Mesenchymal stem cell (in vitro differentiated cells and primary cell): Measurements from ENCODE around the gene OR1E2.
A peak's percentile ranks its signal among the peaks of the same experiment; 100 is the strongest.

Source experiments
- DNase-seq: peaks from one replicate; pipeline ENCODE4 v3.0.0-alpha.2; 2013
- H2AFZ ChIP-seq: one replicate; pipeline ENCODE4 v1.6.1; 2013; ENCODE audit warnings: low read depth, mild to moderate bottlenecking, control low read depth, inconsistent platforms, low read length, moderate library complexity
- H2AK5ac ChIP-seq: 2 replicates; pipeline ENCODE4 v1.6.1; 2013; ENCODE audit warnings: low read length, moderate library complexity, mild to moderate bottlenecking, inconsistent platforms; ENCODE audit not compliant: severe bottlenecking
- H2BK120ac ChIP-seq: one replicate; pipeline ENCODE4 v1.6.1; 2013; ENCODE audit warnings: low read depth, mild to moderate bottlenecking, inconsistent platforms, low read length, moderate library complexity
- H2BK12ac ChIP-seq, 2 experiments: one replicate each; pipeline ENCODE4 v1.6.1; 2013; ENCODE audit warnings: inconsistent platforms in 2 of 2, low read length in 2 of 2, mild to moderate bottlenecking in 2 of 2, moderate library complexity in 2 of 2, control low read depth in 1 of 2
- H2BK15ac ChIP-seq: one replicate; pipeline ENCODE4 v1.6.1; 2013; ENCODE audit warnings: mild to moderate bottlenecking, low read depth, inconsistent platforms; ENCODE audit not compliant: poor library complexity, severe bottlenecking
- H2BK5ac ChIP-seq: 2 replicates; pipeline ENCODE4 v1.6.1; 2013; ENCODE audit warnings: low read depth, mild to moderate bottlenecking, low read length, control low read depth, inconsistent platforms; ENCODE audit not compliant: poor library complexity, severe bottlenecking
- H3K14ac ChIP-seq, 2 experiments: one replicate each; pipeline ENCODE4 v1.6.1; 2013; ENCODE audit warnings: inconsistent platforms in 2 of 2, low read length in 2 of 2, control low read depth in 1 of 2, mild to moderate bottlenecking in 1 of 2, moderate library complexity in 1 of 2
- H3K18ac ChIP-seq, 2 experiments: one replicate each; pipeline ENCODE4 v1.6.1; 2013; ENCODE audit warnings: inconsistent platforms in 2 of 2, low read length in 2 of 2, control low read depth in 1 of 2, low read depth in 1 of 2, mild to moderate bottlenecking in 1 of 2
- H3K23ac ChIP-seq, 2 experiments: one replicate each; pipeline ENCODE4 v1.6.1; 2013; ENCODE audit warnings: inconsistent platforms in 2 of 2, low read length in 2 of 2, mild to moderate bottlenecking in 2 of 2, moderate library complexity in 2 of 2, control low read depth in 1 of 2
- H3K27ac ChIP-seq: 2 replicates; pipeline ENCODE4 v1.5.1; 2013; ENCODE audit warnings: mild to moderate bottlenecking, moderate library complexity, low read length, control low read depth, inconsistent platforms; ENCODE audit not compliant: poor library complexity, severe bottlenecking
- H3K27me3 ChIP-seq, 2 experiments: 2 replicates each; pipeline versions ENCODE4 v1.6.1 to v1.7.0; 2013; ENCODE audit warnings: low read length in 2 of 2, mild to moderate bottlenecking in 2 of 2, moderate library complexity in 2 of 2, control low read depth in 1 of 2, inconsistent platforms in 1 of 2; ENCODE audit not compliant: control insufficient read depth in 1 of 2, insufficient read depth in 1 of 2
- H3K36me3 ChIP-seq, 2 experiments: 2 replicates each; pipeline versions ENCODE4 v1.6.1 to v1.7.0; 2013; ENCODE audit warnings: low read length in 2 of 2, control low read depth in 1 of 2, inconsistent platforms in 1 of 2, low read depth in 1 of 2, mild to moderate bottlenecking in 1 of 2; ENCODE audit not compliant: insufficient read depth in 2 of 2, control insufficient read depth in 1 of 2
- H3K4ac ChIP-seq, 2 experiments: one replicate each; pipeline ENCODE4 v1.6.1; 2013; ENCODE audit warnings: inconsistent platforms in 2 of 2, low read length in 2 of 2, mild to moderate bottlenecking in 2 of 2, moderate library complexity in 2 of 2, control low read depth in 1 of 2, low read depth in 1 of 2
- H3K4me1 ChIP-seq: 2 replicates; pipeline ENCODE4 v1.6.1; 2013; ENCODE audit warnings: low read depth, low read length, control low read depth; ENCODE audit not compliant: control insufficient read depth, insufficient read depth
- H3K4me2 ChIP-seq: 2 replicates; pipeline ENCODE4 v1.6.1; 2013; ENCODE audit warnings: low read length, mild to moderate bottlenecking, inconsistent platforms; ENCODE audit not compliant: poor library complexity, severe bottlenecking
- H3K4me3 ChIP-seq, 2 experiments: 2 replicates each; pipeline versions ENCODE4 v1.5.1 to v1.7.0; 2013; ENCODE audit warnings: low read length in 2 of 2, mild to moderate bottlenecking in 2 of 2, control low read depth in 1 of 2, low read depth in 1 of 2; ENCODE audit not compliant: insufficient read depth in 1 of 2
- H3K79me1 ChIP-seq: replicated peaks from 2 replicates; pipeline ENCODE4 v1.6.1; 2013; ENCODE audit warnings: mild to moderate bottlenecking, control low read depth, low read length, inconsistent platforms; ENCODE audit not compliant: poor library complexity, severe bottlenecking
- H3K9ac ChIP-seq: 2 replicates; pipeline ENCODE4 v1.7.0; 2013; ENCODE audit warnings: mild to moderate bottlenecking, low read length, moderate library complexity
- H3K9me3 ChIP-seq: 2 replicates; pipeline ENCODE4 v1.7.0; 2013; ENCODE audit warnings: mild to moderate bottlenecking, low read length; ENCODE audit not compliant: control insufficient read depth
- H4K8ac ChIP-seq: one replicate; pipeline ENCODE4 v1.6.1; 2013; ENCODE audit warnings: inconsistent platforms, mild to moderate bottlenecking, low read length, moderate library complexity
- H4K91ac ChIP-seq: one replicate; pipeline ENCODE4 v1.6.1; 2013; ENCODE audit warnings: mild to moderate bottlenecking, low read length, inconsistent platforms
- WGBS: methylation state at CpG from one replicate; pipeline ENCODE4 v1.1.7; 2013; ENCODE audit warnings: mixed read lengths; 5-methylcytosine and 5-hydroxymethylcytosine counted together

The OR1E2 gene

DNA sequence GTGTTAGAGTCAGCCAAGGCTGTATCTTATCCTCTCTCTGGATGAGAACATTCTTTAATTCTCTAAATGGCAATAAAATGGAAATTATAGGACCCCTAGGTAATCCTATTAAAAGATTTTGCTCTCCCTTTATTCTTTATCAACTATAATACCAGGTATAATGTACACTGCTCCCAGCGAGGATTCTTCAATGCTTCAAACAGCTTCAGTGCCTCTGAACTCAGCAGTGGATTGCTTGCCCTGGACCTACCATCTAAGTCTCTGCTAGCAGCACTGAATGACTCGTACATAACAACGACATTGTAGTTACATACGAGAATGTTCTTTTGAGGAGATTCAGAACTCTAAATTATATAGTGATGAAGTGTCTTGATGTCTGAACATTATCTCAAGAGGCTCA is 43.9 kb downstream of the OR1E2 start:
- Histone ChIP-seq H2BK120ac (no peak overlapping the region), H3K9me3 (peaks cover 25% of the 10 kb centered on the region), H4K8ac (no peak overlapping the region), H3K9ac (no peak overlapping the region), H3K23ac (no peak overlapping the region), H2AK5ac (no peak overlapping the region), H3K4ac (no peak overlapping the region), H3K36me3 (no peaks in the 10 kb centered on the region), H2AFZ (no peak overlapping the region), H4K91ac (no peak overlapping the region), H3K79me1 (no peaks in the 10 kb centered on the region), H2BK15ac (no peak overlapping the region), H3K4me1 (no peaks in the 10 kb centered on the region), H3K18ac (no peak overlapping the region), H2BK5ac (no peak overlapping the region), H3K4me3 (no peak overlapping the region), H3K27me3 (peaks cover 0 to 6% of the 10 kb centered on the region in 2 experiments), H3K27ac (no peak overlapping the region), H2BK12ac (no peak overlapping the region), H3K4me2 (no peak overlapping the region), H3K14ac (no peak overlapping the region)
- DNase-seq, result no peak
- 75% methylated on average over 4 of the region's 4 CpGs for WGBS

DNA sequence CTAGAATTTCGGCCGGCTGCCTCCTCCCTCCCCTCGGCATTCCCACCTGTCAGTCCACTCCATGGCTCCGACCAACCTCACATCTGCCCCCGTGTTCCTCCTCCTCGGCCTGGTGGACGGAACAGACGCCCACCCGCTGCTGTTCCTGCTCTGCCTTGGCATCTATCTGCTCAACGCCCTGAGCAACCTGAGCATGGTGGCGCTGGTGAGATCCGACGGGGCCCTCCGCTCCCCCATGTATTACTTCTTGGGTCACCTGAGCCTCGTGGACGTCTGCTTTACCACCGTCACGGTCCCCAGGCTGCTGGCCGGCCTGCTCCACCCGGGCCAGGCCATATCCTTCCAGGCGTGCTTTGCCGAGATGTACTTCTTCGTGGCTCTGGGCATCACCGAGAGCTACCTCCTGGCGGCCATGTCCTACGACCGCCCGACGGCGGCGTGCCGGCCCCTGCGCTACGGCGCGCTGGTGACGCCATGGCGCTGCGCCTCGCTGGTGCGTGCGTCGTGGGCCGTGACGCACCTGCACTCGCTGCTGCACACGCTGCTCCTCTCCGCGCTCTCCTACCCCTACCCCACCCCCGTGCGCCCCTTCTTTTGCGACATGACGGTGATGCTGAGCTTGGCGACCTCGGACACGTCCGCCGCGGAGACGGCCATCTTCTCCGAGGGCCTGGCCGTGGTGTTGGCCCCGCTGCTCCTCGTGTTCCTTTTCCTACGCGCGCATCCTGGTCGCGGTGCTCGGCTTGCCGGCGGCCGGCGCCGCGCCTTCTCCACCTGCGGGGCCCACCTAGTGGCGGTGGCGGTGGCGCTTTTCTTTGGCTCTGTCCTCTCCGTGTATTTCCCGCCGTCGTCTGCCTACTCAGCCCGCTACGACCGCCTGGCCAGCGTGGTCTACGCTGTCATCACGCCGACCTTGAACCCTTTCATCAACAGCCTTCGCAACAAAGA is 47.5 kb downstream of the OR1E2 start, which contains the start of gene OR3A2:
Gene OR3A2, minus strand, starts transcription at position 440 of the 948 bp plus-strand sequence.
- no peak for DNase-seq
- Histone ChIP-seq H4K8ac (no peak within 1 kb of the TSS), H3K4me1 (no peaks in the 10 kb centered on the region), H3K9ac (no peak within 1 kb of the TSS), H3K79me1 (no peaks in the 10 kb centered on the region), H3K27ac (no peak within 1 kb of the TSS), H3K36me3 (no peaks in the 10 kb centered on the region), H3K18ac (no peak within 1 kb of the TSS), H3K9me3 (peaks cover 10% of the 10 kb centered on the region), H3K27me3 (peaks cover 0 to 6% of the 10 kb centered on the region in 2 experiments), H2BK12ac (no peak within 1 kb of the TSS), H2AK5ac (no peak within 1 kb of the TSS), H2BK15ac (no peak within 1 kb of the TSS), H3K4me3 (no peak within 1 kb of the TSS), H3K23ac (no peak within 1 kb of the TSS), H2BK5ac (no peak within 1 kb of the TSS), H3K14ac (no peak within 1 kb of the TSS), H2BK120ac (no peak within 1 kb of the TSS), H2AFZ (no peak within 1 kb of the TSS), H3K4ac (no peak within 1 kb of the TSS), H3K4me2 (no peak within 1 kb of the TSS), H4K91ac (peak within 1 kb of the TSS; percentile 18)
- WGBS, result 92% methylated on average over 92 of the region's 92 CpGs
